ENCODE data around the gene ST6GALNAC2. TPM values are rescaled to one million over a fixed set of nuclear protein-coding genes. Genes with fewer than 3 reads are reported as not detected.
"Not testable (repeated sequence)": the region's sequence is repeated elsewhere in the genome, so short reads cannot be mapped to it uniquely, and the experiment has no call there.

The ST6GALNAC2 gene
- total RNA-seq, 4 donors from 2014 or later: 1.4 to 4.4 (median 1.6) TPM; not detected in 1

- peak overlapping the region; percentile 62 to 74 (median 69) for H3K27ac ChIP-seq
- peaks cover 40% of the 10 kb centered on the region for H3K27me3 ChIP-seq
- no peaks in the 10 kb centered on the region for H3K36me3 ChIP-seq
- WGBS, 2 donors (ENCODE audit: low coverage in 1 of 2): 71% methylated on average over 24 of the region's 25 CpGs; no CpG with 5 or more reads in 1 of the 2 donors
- no peak for TF ChIP-seq EP300 (IDR thresholded peaks at IDR 0.05; ENCODE audit: low read depth)
- no peak for TF ChIP-seq POLR2AphosphoS5 (IDR thresholded peaks at IDR 0.05)
- no peak for TF ChIP-seq POLR2A (IDR thresholded peaks at IDR 0.05)
- no peak for TF ChIP-seq CTCF (IDR thresholded peaks at IDR 0.05)
- peaks cover 5 to 41% (median 27%) of the 10 kb centered on the region in 4 donors for H3K4me1 ChIP-seq
- no peak for DNase-seq
- in situ Hi-C loops (cut with MboI; ENCODE audit: low pct_ligation_motif_present in 1 of 4, low pct_unique_long_range_greater_than_20kb in 1 of 4, low sequenced_read_pairs in 3 of 4) (loop anchor here in 1 of 4 donors (25.0 kb wide), 1 partner anchor 176 kb away; the partner anchor contains the start of gene MXRA7), intact Hi-C loops (cut with DNase I; ENCODE audit: low total_unique reads) (no loop called here)
- peak overlapping the region; percentile 9 to 46 (median 21) for H3K4me3 ChIP-seq
- no peaks in the 10 kb centered on the region for H3K9me3 ChIP-seq
Measured at GRCh38 chr17:76536511-76537287, 49.0 kb downstream of the ST6GALNAC2 start.

GRCh38 chr17:76535788-76536510 is 49.7 kb downstream of the ST6GALNAC2 start:
- H3K27ac ChIP-seq: peak overlapping the region; percentile 62 to 74 (median 69)
- WGBS, 2 donors (ENCODE audit: low coverage in 1 of 2): 75% methylated on average over 19 of the region's 19 CpGs; no CpG with 5 or more reads in 1 of the 2 donors
- no peaks in the 10 kb centered on the region for H3K9me3 ChIP-seq
- intact Hi-C loops (cut with DNase I; ENCODE audit: low total_unique reads) (no loop called here), in situ Hi-C loops (cut with MboI; ENCODE audit: low pct_ligation_motif_present in 1 of 4, low pct_unique_long_range_greater_than_20kb in 1 of 4, low sequenced_read_pairs in 3 of 4) (loop anchor here in 1 of 4 donors (25.0 kb wide), 1 partner anchor 176 kb away; the partner anchor contains the start of gene MXRA7)
- no peak for TF ChIP-seq CTCF (IDR thresholded peaks at IDR 0.05)
- TF ChIP-seq POLR2AphosphoS5 (IDR thresholded peaks at IDR 0.05): no peak
- no peak for TF ChIP-seq POLR2A (IDR thresholded peaks at IDR 0.05)
- TF ChIP-seq EP300 (IDR thresholded peaks at IDR 0.05; ENCODE audit: low read depth): no peak
- H3K36me3 ChIP-seq: no peaks in the 10 kb centered on the region
- peaks cover 5 to 44% (median 27%) of the 10 kb centered on the region in 4 donors for H3K4me1 ChIP-seq
- no peak for DNase-seq
- H3K4me3 ChIP-seq: peak overlapping the region in 1 of 4 donors; percentile 46
- H3K27me3 ChIP-seq: peaks cover 40% of the 10 kb centered on the region

GRCh38 chr17:76534831-76535732 is 50.6 kb downstream of the ST6GALNAC2 start:
- Histone ChIP-seq H3K4me1 (peaks cover 1 to 44% (median 32%) of the 10 kb centered on the region in 4 donors), H3K27me3 (peaks cover 40% of the 10 kb centered on the region), H3K36me3 (no peaks in the 10 kb centered on the region), H3K9me3 (no peaks in the 10 kb centered on the region), H3K27ac (peak overlapping the region; percentile 21 to 74 (median 66)), H3K4me3 (no peak overlapping the region)
- 50 to 74% methylated on average over 1 to 7 of the region's 7 CpGs for WGBS, 2 donors (ENCODE audit: low coverage in 1 of 2)
- TF ChIP-seq CTCF (IDR thresholded peaks at IDR 0.05) (no peak), POLR2A (IDR thresholded peaks at IDR 0.05) (no peak), EP300 (IDR thresholded peaks at IDR 0.05; ENCODE audit: low read depth) (no peak), POLR2AphosphoS5 (IDR thresholded peaks at IDR 0.05) (no peak)
- DNase-seq: no peak
- in situ Hi-C loops (cut with MboI; ENCODE audit: low pct_ligation_motif_present in 1 of 4, low pct_unique_long_range_greater_than_20kb in 1 of 4, low sequenced_read_pairs in 3 of 4) (loop anchor here in 1 of 4 donors (25.0 kb wide), 1 partner anchor 177 kb away; the partner anchor contains the start of gene MXRA7), intact Hi-C loops (cut with DNase I; ENCODE audit: low total_unique reads) (no loop called here)

- H3K27me3 ChIP-seq: peaks cover 28% of the 10 kb centered on the region
- H3K27ac ChIP-seq: peak overlapping the region in 3 of 4 donors; percentile 12 to 46 (median 26)
- 80 to 96% methylated on average over 5 to 9 of the region's 9 CpGs for WGBS, 2 donors (ENCODE audit: low coverage in 1 of 2)
- DNase-seq; H3K36me3 ChIP-seq; H3K9me3 ChIP-seq; intact Hi-C loops (cut with DNase I; ENCODE audit: low total_unique reads); H3K4me3 ChIP-seq: not testable (repeated sequence)
- H3K4me1 ChIP-seq: peaks cover 12 to 54% (median 44%) of the 10 kb centered on the region in 4 donors
- in situ Hi-C loops (cut with MboI; ENCODE audit: low pct_ligation_motif_present in 1 of 4, low pct_unique_long_range_greater_than_20kb in 1 of 4, low sequenced_read_pairs in 3 of 4): loop anchor here in 1 of 4 donors (25.0 kb wide), 1 partner anchor 179 kb away; the partner anchor contains the start of gene MXRA7
Measured at GRCh38 chr17:76533640-76534359, 51.9 kb downstream of the ST6GALNAC2 start.
